ENCODE measurements around the gene SERBP1. TPM values are rescaled to one million over a fixed set of nuclear protein-coding genes. Genes with fewer than 3 reads are reported as not detected.
"Not testable (repeated sequence)": the region's sequence is repeated elsewhere in the genome, so short reads cannot be mapped to it uniquely, and the experiment has no call there.

Gene SERBP1
- total and polyA plus RNA-seq, 12 donors: 59.7 to 226 (median 154) TPM

DNA sequence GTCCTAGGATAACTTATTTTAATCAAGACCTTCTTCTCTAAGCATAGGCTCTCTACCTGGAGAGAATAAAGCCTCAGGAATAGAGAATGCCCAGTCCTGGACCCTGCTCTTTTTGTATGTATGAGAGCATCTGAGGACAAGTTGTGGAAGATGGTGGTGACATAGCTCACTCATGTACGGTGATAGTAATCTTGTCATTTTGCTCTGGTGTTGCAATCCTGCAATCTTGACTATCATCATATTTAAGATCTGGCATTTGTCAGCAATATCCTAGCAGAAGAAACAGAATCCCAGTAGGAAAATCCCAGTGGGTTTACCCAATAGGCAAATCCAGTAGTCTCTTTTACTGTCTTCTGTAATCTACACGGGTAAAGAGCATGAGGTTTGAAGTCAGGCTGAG, 21.6 kb upstream of the SERBP1 start:
- Histone ChIP-seq H3K9me3 (replicated peaks in 1 of 3) (no peaks in the 10 kb centered on the region), H3K36me3 (replicated peaks in 1 of 2) (no peaks in the 10 kb centered on the region), H3K4me1 (replicated peaks in 1 of 2) (no peaks in the 10 kb centered on the region), H3K27ac (no peak overlapping the region), H3K4me3 (no peak overlapping the region), H3K27me3 (no peaks in the 10 kb centered on the region)
- intact Hi-C loops (cut with DNase I): no loop called here
- no peak for DNase-seq
- TF ChIP-seq POLR2A (IDR thresholded peaks at IDR 0.05): no peak
- TF ChIP-seq, protein P1, sequence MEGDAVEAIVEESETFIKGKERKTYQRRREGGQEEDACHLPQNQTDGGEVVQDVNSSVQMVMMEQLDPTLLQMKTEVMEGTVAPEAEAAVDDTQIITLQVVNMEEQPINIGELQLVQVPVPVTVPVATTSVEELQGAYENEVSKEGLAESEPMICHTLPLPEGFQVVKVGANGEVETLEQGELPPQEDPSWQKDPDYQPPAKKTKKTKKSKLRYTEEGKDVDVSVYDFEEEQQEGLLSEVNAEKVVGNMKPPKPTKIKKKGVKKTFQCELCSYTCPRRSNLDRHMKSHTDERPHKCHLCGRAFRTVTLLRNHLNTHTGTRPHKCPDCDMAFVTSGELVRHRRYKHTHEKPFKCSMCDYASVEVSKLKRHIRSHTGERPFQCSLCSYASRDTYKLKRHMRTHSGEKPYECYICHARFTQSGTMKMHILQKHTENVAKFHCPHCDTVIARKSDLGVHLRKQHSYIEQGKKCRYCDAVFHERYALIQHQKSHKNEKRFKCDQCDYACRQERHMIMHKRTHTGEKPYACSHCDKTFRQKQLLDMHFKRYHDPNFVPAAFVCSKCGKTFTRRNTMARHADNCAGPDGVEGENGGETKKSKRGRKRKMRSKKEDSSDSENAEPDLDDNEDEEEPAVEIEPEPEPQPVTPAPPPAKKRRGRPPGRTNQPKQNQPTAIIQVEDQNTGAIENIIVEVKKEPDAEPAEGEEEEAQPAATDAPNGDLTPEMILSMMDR (IDR thresholded peaks at IDR 0.05): no peak
- WGBS, 4 donors: 84 to 86% (median 85%) methylated on average over 2 of the region's 2 CpGs

DNA sequence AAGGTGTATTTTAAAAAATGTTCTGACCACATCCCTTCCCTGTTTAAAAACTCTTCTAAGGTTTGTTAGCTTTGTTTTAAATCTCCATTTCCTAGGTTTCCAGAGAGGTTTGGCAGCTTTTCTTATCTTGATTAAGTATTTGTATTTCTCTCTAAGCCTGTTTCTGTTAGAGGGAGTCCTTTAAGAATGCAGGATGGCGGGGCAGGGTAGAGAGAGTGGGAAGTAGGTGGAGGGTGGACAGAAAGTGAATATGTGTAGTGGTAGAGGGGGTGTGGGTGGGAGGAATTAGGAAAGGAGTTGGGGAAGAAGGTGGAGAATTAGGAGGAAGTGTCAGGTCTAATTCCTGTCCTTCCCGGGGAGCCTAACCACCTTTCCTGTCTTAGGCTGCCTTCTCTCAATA, 21.2 kb upstream of the SERBP1 start:
- no peaks in the 10 kb centered on the region for H3K9me3 ChIP-seq (replicated peaks in 1 of 3)
- no peak for TF ChIP-seq POLR2A (IDR thresholded peaks at IDR 0.05)
- TF ChIP-seq, protein P1 (IDR thresholded peaks at IDR 0.05): no peak
- no peak overlapping the region for H3K4me3 ChIP-seq
- no peaks in the 10 kb centered on the region for H3K4me1 ChIP-seq (replicated peaks in 1 of 2)
- WGBS, 4 donors: 72 to 83% (median 80%) methylated on average over 2 of the region's 2 CpGs
- no peaks in the 10 kb centered on the region for H3K27me3 ChIP-seq
- H3K36me3 ChIP-seq (replicated peaks in 1 of 2): no peaks in the 10 kb centered on the region
- DNase-seq: no peak
- intact Hi-C loops (cut with DNase I): no loop called here
- no peak overlapping the region for H3K27ac ChIP-seq

DNA sequence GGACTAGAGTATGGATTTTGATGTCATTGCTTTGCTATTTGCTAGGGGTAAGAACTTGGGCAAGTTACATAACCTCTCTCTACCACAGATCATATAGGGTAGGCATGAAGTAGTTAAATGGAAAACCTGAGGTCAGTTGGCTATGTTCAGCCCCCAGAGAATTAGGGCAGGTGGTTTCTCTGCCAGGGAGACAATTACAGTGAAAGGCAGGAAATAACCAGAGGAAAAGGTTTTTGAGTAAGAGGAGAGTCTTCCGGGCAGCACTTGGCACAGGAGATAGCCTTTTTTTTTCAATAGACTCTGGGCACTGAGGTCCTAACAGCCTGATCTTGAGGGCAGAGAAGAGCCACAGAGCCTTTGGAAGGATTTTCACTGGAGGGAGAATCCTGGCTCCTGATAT, 16.7 kb upstream of the SERBP1 start:
- Histone ChIP-seq H3K9me3 (replicated peaks in 1 of 3) (no peaks in the 10 kb centered on the region), H3K36me3 (replicated peaks in 1 of 2) (no peaks in the 10 kb centered on the region), H3K4me1 (replicated peaks in 1 of 2) (peaks cover 0 to 2% of the 10 kb centered on the region in 2 donors), H3K4me3 (no peak overlapping the region), H3K27ac (no peak overlapping the region), H3K27me3 (no peaks in the 10 kb centered on the region)
- intact Hi-C loops (cut with DNase I): no loop called here
- WGBS, 4 donors: 38 to 80% (median 53%) methylated on average over 1 of the region's 1 CpG
- DNase-seq: no peak
- TF ChIP-seq POLR2A (IDR thresholded peaks at IDR 0.05): no peak
- TF ChIP-seq, protein P1 (IDR thresholded peaks at IDR 0.05): no peak

DNA sequence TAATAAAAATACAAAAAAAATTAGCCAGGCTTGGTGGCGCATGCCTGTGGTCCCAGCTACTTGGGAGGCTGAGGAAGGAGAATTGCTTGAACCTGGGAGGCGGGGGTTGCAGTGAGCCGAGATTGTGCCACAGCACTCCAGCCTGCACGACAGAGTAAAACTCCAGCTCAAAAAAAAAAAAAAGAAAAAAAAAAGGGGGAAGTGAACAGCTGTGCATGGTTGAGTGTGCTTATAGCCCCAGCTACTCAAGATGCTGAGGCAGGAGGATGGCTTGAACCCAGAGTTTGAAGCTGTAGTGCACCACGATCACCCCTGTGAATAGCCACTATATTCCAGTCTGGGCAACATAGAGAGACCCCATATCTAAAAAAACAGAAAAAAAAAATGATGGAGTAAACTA, 15.8 kb upstream of the SERBP1 start:
- peaks cover 4 to 11% of the 10 kb centered on the region in 2 donors for H3K4me1 ChIP-seq (replicated peaks in 1 of 2)
- H3K27me3 ChIP-seq; intact Hi-C loops (cut with DNase I); H3K4me3 ChIP-seq; DNase-seq; H3K36me3 ChIP-seq (replicated peaks in 1 of 2); H3K27ac ChIP-seq; H3K9me3 ChIP-seq (replicated peaks in 1 of 3): not testable (repeated sequence)
- 64 to 82% (median 72%) methylated on average over 5 of the region's 5 CpGs for WGBS, 4 donors

DNA sequence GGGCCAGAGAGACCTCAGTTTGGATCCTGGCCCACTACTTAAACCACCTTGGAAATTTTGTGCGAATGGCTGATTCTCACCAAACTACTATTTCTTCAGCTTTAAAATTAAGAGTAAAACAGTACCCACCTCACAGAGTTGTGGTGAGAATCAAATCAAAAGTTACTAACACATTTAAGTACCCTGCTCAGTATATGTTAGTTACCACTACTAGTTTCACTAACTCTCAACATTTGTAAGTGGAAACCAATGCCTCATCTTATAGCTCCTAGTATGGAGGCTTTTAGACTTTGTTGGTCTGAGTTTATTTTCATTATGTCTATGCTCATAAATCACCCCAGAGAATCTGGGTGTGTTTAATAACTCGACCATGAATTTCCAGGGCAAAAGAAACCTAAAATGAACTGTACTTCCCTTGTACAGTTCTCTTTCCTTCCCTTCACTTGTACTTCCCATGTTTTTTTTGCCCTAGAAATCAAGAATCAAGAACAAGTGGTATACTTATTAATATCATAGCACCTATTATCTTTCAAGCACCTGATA, 11.6 kb upstream of the SERBP1 start:
- no peaks in the 10 kb centered on the region for H3K27me3 ChIP-seq
- 59 to 68% (median 63%) methylated on average over 2 of the region's 2 CpGs for WGBS, 4 donors
- intact Hi-C loops (cut with DNase I): no loop called here

More for the DNA sequence above, 11.6 kb upstream of the SERBP1 start:
- peak overlapping the region in 1 of 5 donors; percentile 6 for H3K27ac ChIP-seq
- no peaks in the 10 kb centered on the region for H3K36me3 ChIP-seq (replicated peaks in 1 of 2)
- DNase-seq: no peak
- no peak overlapping the region for H3K4me3 ChIP-seq
- no peaks in the 10 kb centered on the region for H3K9me3 ChIP-seq (replicated peaks in 1 of 3)
- TF ChIP-seq, protein P1 (IDR thresholded peaks at IDR 0.05): no peak
- no peak for TF ChIP-seq POLR2A (IDR thresholded peaks at IDR 0.05)
- H3K4me1 ChIP-seq (replicated peaks in 1 of 2): peaks cover 11 to 16% of the 10 kb centered on the region in 2 donors

Measured in adrenal gland (tissue), 12 donors.